Activated CD4-positive, alpha-beta T cell treated with anti-CD3 and anti-CD28 coated beads, Interleukin-2, amount 50 U/mL, for 24 hours (primary cell): Measurements from ENCODE around the gene TCF23.
"Not testable (repeated sequence)": the region's sequence is repeated elsewhere in the genome, so short reads cannot be mapped to it uniquely, and the experiment has no call there.

Source experiments
- DNase-seq, 2 donors: peaks; one replicate each; pipeline ENCODE4 v3.0.0-alpha.2; 2020; ENCODE audit warnings: low read depth in 1 of 2, low spot score in 1 of 2

TCF23 gene

GRCh38 chr2:27154488-27154887 lies 5.7 kb downstream of the TCF23 start:
- no peak for DNase-seq

GRCh38 chr2:27155069-27155520 lies 6.3 kb downstream of the TCF23 start:
- DNase-seq: no peak

- DNase-seq: no peak
These were observed 9.7 kb downstream of the TCF23 start for GRCh38 chr2:27158468-27158867.

GRCh38 chr2:27159271-27159670 lies 10.5 kb downstream of the TCF23 start:
- no peak for DNase-seq

GRCh38 chr2:27160191-27160590 lies 11.4 kb downstream of the TCF23 start:
- DNase-seq: no peak

- DNase-seq: no peak
These were observed 13.6 kb downstream of the TCF23 start for GRCh38 chr2:27162151-27163121.

- no peak for DNase-seq
These were observed 16.4 kb downstream of the TCF23 start for GRCh38 chr2:27164960-27165763.

GRCh38 chr2:27170581-27171337 lies 22.0 kb downstream of the TCF23 start:
- no peak for DNase-seq

GRCh38 chr2:27171351-27171848 lies 22.6 kb downstream of the TCF23 start:
- no peak for DNase-seq

- no peak for DNase-seq
These were observed 25.8 kb downstream of the TCF23 start for GRCh38 chr2:27174638-27175037.

GRCh38 chr2:27175330-27175729 lies 26.5 kb downstream of the TCF23 start:
- no peak for DNase-seq

- not testable (repeated sequence) for DNase-seq
These were observed 27.0 kb downstream of the TCF23 start for GRCh38 chr2:27175781-27176180.

GRCh38 chr2:27177441-27178351 lies 28.9 kb downstream of the TCF23 start:
- no peak for DNase-seq

GRCh38 chr2:27178469-27178868 lies 29.7 kb downstream of the TCF23 start:
- DNase-seq: no peak

GRCh38 chr2:27179344-27180000 lies 30.7 kb downstream of the TCF23 start:
- DNase-seq: no peak

GRCh38 chr2:27182346-27182745 lies 33.5 kb downstream of the TCF23 start:
- DNase-seq: no peak

GRCh38 chr2:27184115-27184514 lies 35.3 kb downstream of the TCF23 start:
- no peak for DNase-seq

- no peak for DNase-seq
These were observed 36.7 kb downstream of the TCF23 start for GRCh38 chr2:27185331-27186026.
